DND-41 (cell line): ENCODE results near the gene FARP1.

ENCODE experiments used
- ATAC-seq: fragments of 200-7000 bp; cut with Tn5 transposase; 3 replicates; pipeline ENCODE4 v1.9.1; 2021; ENCODE audit warnings: low read depth; ENCODE audit not compliant: insufficient read depth
- DNase-seq: peaks from one replicate; pipeline ENCODE4 v3.0.0-alpha.2; 2020
- H2AFZ ChIP-seq: 2 replicates; pipeline ENCODE4 v1.6.0; 2012; ENCODE audit warnings: low read depth, low read length
- H3K27ac ChIP-seq: 2 replicates; pipeline ENCODE4 v1.5.1; 2012; ENCODE audit warnings: low read length, inconsistent platforms
- H3K27me3 ChIP-seq: fragments of 200-600 bp; sonication (generic); 2 replicates; pipeline ENCODE4 v1.6.0; 2012; ENCODE audit warnings: low read length, mild to moderate bottlenecking, inconsistent platforms; ENCODE audit not compliant: insufficient read depth, poor library complexity
- H3K36me3 ChIP-seq: 2 replicates; pipeline ENCODE4 v1.5.1; 2012; ENCODE audit warnings: low read length, inconsistent platforms; ENCODE audit not compliant: insufficient read depth
- H3K4me1 ChIP-seq: 2 replicates; pipeline ENCODE4 v1.5.1; 2012; ENCODE audit warnings: mild to moderate bottlenecking, low read length; ENCODE audit not compliant: insufficient read depth
- H3K4me2 ChIP-seq: 2 replicates; pipeline ENCODE4 v1.6.0; 2012; ENCODE audit warnings: mild to moderate bottlenecking, moderate library complexity, low read length, inconsistent platforms; ENCODE audit not compliant: insufficient read depth
- H3K4me3 ChIP-seq, 2 experiments: fragments of 200-600 bp in 1 of 2; shearing (Covaris generic) in 1 of 2; 2 replicates each; pipeline ENCODE4 v1.5.1; 2012 to 2016; ENCODE audit warnings: inconsistent platforms in 2 of 2, low read length in 2 of 2, mild to moderate bottlenecking in 2 of 2, low read depth in 1 of 2, moderate library complexity in 1 of 2
- H3K79me2 ChIP-seq: 2 replicates; pipeline ENCODE4 v1.6.0; 2012; ENCODE audit warnings: low read length, inconsistent platforms; ENCODE audit not compliant: insufficient read depth
- H3K9ac ChIP-seq: 2 replicates; pipeline ENCODE4 v1.6.0; 2012; ENCODE audit warnings: low read depth, mild to moderate bottlenecking, inconsistent platforms, low read length, moderate library complexity
- H3K9me3 ChIP-seq: 2 replicates; pipeline ENCODE4 v1.5.1; 2012; ENCODE audit warnings: low read length, moderate library complexity, mild to moderate bottlenecking, inconsistent platforms; ENCODE audit not compliant: insufficient read depth, severe bottlenecking
- H4K20me1 ChIP-seq: 2 replicates; pipeline ENCODE4 v1.6.0; 2012; ENCODE audit warnings: low read length; ENCODE audit not compliant: insufficient read depth
- EZH2 ChIP-seq: IDR thresholded peaks from 3 replicates; pipeline ENCODE4 v1.6.1; 2012; ENCODE audit warnings: borderline replicate concordance, low read depth, mild to moderate bottlenecking, moderate library complexity, low read length, inconsistent platforms; ENCODE audit not compliant: severe bottlenecking
- TF ChIP-seq, protein P1 (sequence below): IDR thresholded peaks from 2 replicates; pipeline ENCODE4 v1.5.1; 2012; ENCODE audit warnings: borderline replicate concordance, low read length, moderate library complexity, mild to moderate bottlenecking; ENCODE audit not compliant: poor library complexity, severe bottlenecking; ENCODE audit errors: extremely low read depth

The FARP1 gene

DNA sequence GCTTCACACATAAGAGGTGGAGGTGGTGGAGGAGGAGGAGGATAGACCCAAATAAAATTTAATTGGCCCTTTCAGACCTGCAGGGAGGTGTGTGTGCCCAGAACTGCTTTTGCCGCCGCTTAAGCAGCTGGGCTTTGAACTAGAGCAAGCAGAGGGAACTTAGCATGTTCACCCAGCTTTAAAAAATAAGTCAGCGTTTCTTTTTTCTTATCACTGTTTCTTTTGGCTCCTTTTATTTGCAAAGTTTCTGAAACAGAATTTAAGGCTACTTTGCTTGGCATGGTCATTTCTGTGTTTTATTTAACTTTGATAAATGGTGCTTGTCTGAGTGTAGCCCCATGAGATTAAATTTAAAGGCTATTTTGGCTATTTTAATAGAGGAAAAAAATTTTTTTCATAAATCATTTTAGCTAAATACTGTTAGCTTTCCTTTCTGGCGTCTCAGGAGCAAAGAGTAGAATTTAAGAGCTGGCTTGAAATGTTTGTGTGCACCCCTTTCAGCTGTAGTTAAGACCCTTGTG lies 77.4 kb downstream of the FARP1 start:
- no peaks in the 10 kb centered on the region for H3K4me1 ChIP-seq
- no peaks in the 10 kb centered on the region; the same call in 1 of the 2 replicates for H4K20me1 ChIP-seq
- H3K9ac ChIP-seq: no peak overlapping the region
- DNase-seq: no peak
- no peak overlapping the region for H3K4me2 ChIP-seq
- no peak for ATAC-seq
- H3K4me3 ChIP-seq: no peak overlapping the region
- no peaks in the 10 kb centered on the region for H3K9me3 ChIP-seq
- H3K79me2 ChIP-seq: no peaks in the 10 kb centered on the region
- H2AFZ ChIP-seq: no peak overlapping the region
- no peak overlapping the region for H3K27ac ChIP-seq
- peaks cover 6% of the 10 kb centered on the region for H3K27me3 ChIP-seq
- H3K36me3 ChIP-seq: no peaks in the 10 kb centered on the region
- no peak for TF ChIP-seq EZH2
- TF ChIP-seq, protein P1, sequence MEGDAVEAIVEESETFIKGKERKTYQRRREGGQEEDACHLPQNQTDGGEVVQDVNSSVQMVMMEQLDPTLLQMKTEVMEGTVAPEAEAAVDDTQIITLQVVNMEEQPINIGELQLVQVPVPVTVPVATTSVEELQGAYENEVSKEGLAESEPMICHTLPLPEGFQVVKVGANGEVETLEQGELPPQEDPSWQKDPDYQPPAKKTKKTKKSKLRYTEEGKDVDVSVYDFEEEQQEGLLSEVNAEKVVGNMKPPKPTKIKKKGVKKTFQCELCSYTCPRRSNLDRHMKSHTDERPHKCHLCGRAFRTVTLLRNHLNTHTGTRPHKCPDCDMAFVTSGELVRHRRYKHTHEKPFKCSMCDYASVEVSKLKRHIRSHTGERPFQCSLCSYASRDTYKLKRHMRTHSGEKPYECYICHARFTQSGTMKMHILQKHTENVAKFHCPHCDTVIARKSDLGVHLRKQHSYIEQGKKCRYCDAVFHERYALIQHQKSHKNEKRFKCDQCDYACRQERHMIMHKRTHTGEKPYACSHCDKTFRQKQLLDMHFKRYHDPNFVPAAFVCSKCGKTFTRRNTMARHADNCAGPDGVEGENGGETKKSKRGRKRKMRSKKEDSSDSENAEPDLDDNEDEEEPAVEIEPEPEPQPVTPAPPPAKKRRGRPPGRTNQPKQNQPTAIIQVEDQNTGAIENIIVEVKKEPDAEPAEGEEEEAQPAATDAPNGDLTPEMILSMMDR: no peak

DNA sequence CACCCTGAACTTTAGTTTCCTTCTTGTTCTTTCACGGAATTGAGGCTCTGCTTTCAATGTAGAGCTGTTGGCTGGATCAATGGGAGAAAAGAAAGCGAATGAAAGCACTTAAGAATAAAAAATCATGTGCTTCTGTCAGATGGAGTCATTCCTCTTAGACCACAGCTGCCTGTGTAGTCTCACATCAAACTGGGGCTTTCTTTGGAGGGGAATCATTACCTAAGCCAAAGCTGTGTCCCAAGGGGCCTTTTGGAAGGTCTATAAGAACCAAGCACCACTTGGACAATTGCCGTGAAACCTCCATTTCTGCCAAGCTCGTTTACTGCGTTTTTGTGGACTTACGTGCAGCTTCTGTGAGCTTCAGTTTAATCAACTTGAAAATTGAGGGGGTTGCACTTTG lies 78.3 kb downstream of the FARP1 start:
- H3K9ac ChIP-seq: no peak overlapping the region
- H3K9me3 ChIP-seq: no peaks in the 10 kb centered on the region
- H4K20me1 ChIP-seq: no peaks in the 10 kb centered on the region; the same call in 1 of the 2 replicates
- ATAC-seq: no peak
- H3K4me3 ChIP-seq: no peak overlapping the region
- no peaks in the 10 kb centered on the region for H3K79me2 ChIP-seq
- no peak for TF ChIP-seq EZH2
- TF ChIP-seq, protein P1: no peak
- no peak overlapping the region for H2AFZ ChIP-seq
- H3K4me1 ChIP-seq: no peaks in the 10 kb centered on the region
- DNase-seq: no peak
- H3K4me2 ChIP-seq: no peak overlapping the region
- H3K36me3 ChIP-seq: no peaks in the 10 kb centered on the region
- H3K27me3 ChIP-seq: peaks cover 6% of the 10 kb centered on the region
- no peak overlapping the region for H3K27ac ChIP-seq

DNA sequence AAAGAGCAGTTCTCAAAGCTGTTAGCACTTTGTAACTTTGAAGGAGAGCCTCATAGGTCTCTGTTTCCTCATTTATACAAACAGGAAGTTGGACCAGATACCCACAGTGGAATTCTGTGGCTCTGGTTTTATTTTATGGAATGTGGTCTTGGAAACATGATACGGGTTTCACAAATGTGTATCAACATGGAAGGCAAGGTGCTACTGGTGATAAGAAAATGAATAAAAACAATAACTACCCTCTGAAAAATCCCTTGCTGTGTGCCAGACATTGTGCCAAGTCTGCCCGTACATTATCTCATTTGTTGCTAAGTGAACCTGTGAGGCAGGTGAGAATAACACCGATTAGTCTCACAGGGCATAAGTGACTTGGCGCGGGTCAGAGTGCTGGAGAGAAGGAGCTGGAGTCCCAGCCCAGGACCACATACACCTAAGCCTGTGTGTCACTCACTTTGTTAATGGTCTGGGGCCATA lies 79.2 kb downstream of the FARP1 start:
- no peaks in the 10 kb centered on the region for H3K9me3 ChIP-seq
- H3K4me2 ChIP-seq: no peak overlapping the region
- peaks cover 6% of the 10 kb centered on the region for H3K27me3 ChIP-seq
- no peak overlapping the region for H2AFZ ChIP-seq
- no peak overlapping the region for H3K4me3 ChIP-seq
- H3K79me2 ChIP-seq: no peaks in the 10 kb centered on the region
- no peak overlapping the region for H3K27ac ChIP-seq
- TF ChIP-seq EZH2: no peak
- TF ChIP-seq, protein P1: no peak
- H3K9ac ChIP-seq: no peak overlapping the region
- ATAC-seq: no peak
- DNase-seq: no peak
- no peaks in the 10 kb centered on the region for H4K20me1 ChIP-seq
- H3K4me1 ChIP-seq: no peaks in the 10 kb centered on the region
- no peaks in the 10 kb centered on the region for H3K36me3 ChIP-seq

DNA sequence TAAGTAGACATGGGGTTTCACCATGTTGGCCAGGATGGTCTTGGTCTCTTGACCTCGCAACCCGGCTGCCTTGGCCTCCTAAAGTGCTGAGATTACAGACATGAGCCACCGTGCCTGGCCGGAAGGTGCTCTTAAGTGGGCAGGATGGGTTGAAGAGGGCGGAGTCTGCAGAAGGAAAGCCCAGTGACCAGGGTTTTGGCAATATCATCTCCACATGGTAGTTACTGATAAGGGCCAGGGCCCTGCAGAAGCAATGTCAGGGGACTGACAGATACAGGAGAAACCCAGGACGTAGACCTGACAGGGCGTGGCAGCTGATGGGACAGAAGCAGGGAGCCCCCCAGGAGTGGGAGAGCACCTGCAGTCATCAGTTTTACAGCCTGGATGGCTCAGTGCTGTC lies 79.9 kb downstream of the FARP1 start:
- Histone ChIP-seq H3K4me2 (no peak overlapping the region), H2AFZ (no peak overlapping the region), H3K4me3 (no peak overlapping the region), H3K27me3 (peaks cover 6% of the 10 kb centered on the region), H3K9ac (no peak overlapping the region), H3K27ac (no peak overlapping the region), H3K9me3 (no peaks in the 10 kb centered on the region), H3K79me2 (no peaks in the 10 kb centered on the region), H3K4me1 (no peaks in the 10 kb centered on the region), H4K20me1 (no peaks in the 10 kb centered on the region), H3K36me3 (no peaks in the 10 kb centered on the region)
- TF ChIP-seq, protein P1: no peak
- TF ChIP-seq EZH2: no peak
- DNase-seq (no peak), ATAC-seq (no peak)
